Measurements from ENCODE around the gene NBDY.

The NBDY gene

GRCh38 chrX:56813318-56813837 is 84.3 kb downstream of the NBDY start:
- TF ChIP-seq CTCF (IDR thresholded peaks at IDR 0.05; ENCODE audit: borderline replicate concordance, insufficient read depth, low read depth, low read length) = no peak
- no peak overlapping the region for H3K4me3 ChIP-seq (ENCODE audit: low read depth, low read length)

- TF ChIP-seq CTCF (IDR thresholded peaks at IDR 0.05; ENCODE audit: borderline replicate concordance, insufficient read depth, low read depth, low read length) = no peak
- H3K4me3 ChIP-seq (ENCODE audit: low read depth, low read length) = no peak overlapping the region
These were observed 88.1 kb downstream of the NBDY start for GRCh38 chrX:56817179-56817578.

GRCh38 chrX:56826020-56826419 is 97.0 kb downstream of the NBDY start:
- no peak for TF ChIP-seq CTCF (IDR thresholded peaks at IDR 0.05; ENCODE audit: borderline replicate concordance, insufficient read depth, low read depth, low read length)
- H3K4me3 ChIP-seq (ENCODE audit: low read depth, low read length) = no peak overlapping the region

GRCh38 chrX:56833626-56834025 is 104.6 kb downstream of the NBDY start:
- no peak overlapping the region for H3K4me3 ChIP-seq (ENCODE audit: low read depth, low read length)
- no peak for TF ChIP-seq CTCF (IDR thresholded peaks at IDR 0.05; ENCODE audit: borderline replicate concordance, insufficient read depth, low read depth, low read length)

- TF ChIP-seq CTCF (IDR thresholded peaks at IDR 0.05; ENCODE audit: borderline replicate concordance, insufficient read depth, low read depth, low read length) = no peak
- H3K4me3 ChIP-seq (ENCODE audit: low read depth, low read length) = no peak overlapping the region
These were observed 124.4 kb downstream of the NBDY start for GRCh38 chrX:56853436-56853835.

GRCh38 chrX:56857042-56857441 is 128.0 kb downstream of the NBDY start:
- H3K4me3 ChIP-seq (ENCODE audit: low read depth, low read length) = no peak overlapping the region
- TF ChIP-seq CTCF (IDR thresholded peaks at IDR 0.05; ENCODE audit: borderline replicate concordance, insufficient read depth, low read depth, low read length) = no peak

- TF ChIP-seq CTCF (IDR thresholded peaks at IDR 0.05; ENCODE audit: borderline replicate concordance, insufficient read depth, low read depth, low read length) = no peak
- H3K4me3 ChIP-seq (ENCODE audit: low read depth, low read length) = no peak overlapping the region
These were observed 131.8 kb downstream of the NBDY start for GRCh38 chrX:56860888-56861287.
